HUES6 (cell line): ENCODE measurements around the gene PLXNA4.

ENCODE experiments used
- H3K27ac ChIP-seq: 2 replicates; pipeline ENCODE4 v1.7.0; 2013; ENCODE audit warnings: low read depth, mild to moderate bottlenecking, low read length, inconsistent platforms
- H3K27me3 ChIP-seq: 2 replicates; pipeline ENCODE4 v1.6.1; 2013; ENCODE audit warnings: low read length; ENCODE audit not compliant: control insufficient read depth, insufficient read depth
- H3K36me3 ChIP-seq: 2 replicates; pipeline ENCODE4 v1.6.1; 2013; ENCODE audit warnings: low read length; ENCODE audit not compliant: control insufficient read depth, insufficient read depth
- H3K4me1 ChIP-seq: 2 replicates; pipeline ENCODE4 v1.6.1; 2013; ENCODE audit warnings: low read length; ENCODE audit not compliant: control insufficient read depth, insufficient read depth
- H3K4me3 ChIP-seq: 2 replicates; pipeline ENCODE4 v1.5.1; 2013; ENCODE audit warnings: low read depth, low read length
- H3K9ac ChIP-seq: one replicate; pipeline ENCODE4 v1.6.1; 2013; ENCODE audit warnings: mild to moderate bottlenecking, low read length
- H3K9me3 ChIP-seq: 2 replicates; pipeline ENCODE4 v1.6.1; 2013; ENCODE audit warnings: low read depth, low read length; ENCODE audit not compliant: control insufficient read depth, insufficient read depth

PLXNA4 gene

GRCh38 chr7:132499487-132499886 is 76.8 kb downstream of the PLXNA4 start:
- H3K27ac ChIP-seq: no peak overlapping the region
- H3K36me3 ChIP-seq: no peaks in the 10 kb centered on the region
- H3K27me3 ChIP-seq: peaks cover 4% of the 10 kb centered on the region; the same call in 1 of the 2 replicates
- no peak overlapping the region for H3K4me3 ChIP-seq
- H3K9ac ChIP-seq: no peak overlapping the region
- no peaks in the 10 kb centered on the region for H3K4me1 ChIP-seq
- no peaks in the 10 kb centered on the region for H3K9me3 ChIP-seq

GRCh38 chr7:132499065-132499464 is 77.2 kb downstream of the PLXNA4 start:
- no peaks in the 10 kb centered on the region for H3K4me1 ChIP-seq
- no peak overlapping the region for H3K4me3 ChIP-seq
- H3K9me3 ChIP-seq: no peaks in the 10 kb centered on the region
- no peak overlapping the region for H3K9ac ChIP-seq
- peaks cover 4% of the 10 kb centered on the region; the same call in 1 of the 2 replicates for H3K27me3 ChIP-seq
- H3K36me3 ChIP-seq: no peaks in the 10 kb centered on the region
- H3K27ac ChIP-seq: no peak overlapping the region

GRCh38 chr7:132498319-132498718 is 78.0 kb downstream of the PLXNA4 start:
- Histone ChIP-seq H3K4me3 (no peak overlapping the region), H3K27me3 (peaks cover 4% of the 10 kb centered on the region; the same call in 1 of the 2 replicates), H3K27ac (no peak overlapping the region), H3K36me3 (no peaks in the 10 kb centered on the region), H3K4me1 (no peaks in the 10 kb centered on the region), H3K9me3 (no peaks in the 10 kb centered on the region), H3K9ac (no peak overlapping the region)

DNA sequence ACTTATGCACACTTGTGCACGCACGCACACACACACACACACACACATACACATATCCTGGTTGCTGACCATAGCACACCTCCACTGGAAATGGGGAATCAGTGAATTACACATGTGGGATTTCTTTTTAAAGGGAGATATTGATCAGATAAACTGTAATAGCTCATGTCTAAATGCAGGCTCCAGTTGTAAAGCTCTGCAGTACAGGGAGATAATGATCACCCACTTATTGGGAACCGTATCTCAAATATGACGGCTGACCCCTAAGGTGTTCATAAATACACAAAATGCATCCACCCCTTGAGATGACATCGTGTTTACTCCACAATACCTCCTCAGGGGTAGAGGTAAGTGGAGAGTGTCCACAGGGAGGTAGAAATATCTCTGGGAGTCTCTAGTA is 79.2 kb downstream of the PLXNA4 start:
- no peak overlapping the region for H3K4me3 ChIP-seq
- no peaks in the 10 kb centered on the region for H3K9me3 ChIP-seq
- no peak overlapping the region for H3K9ac ChIP-seq
- no peaks in the 10 kb centered on the region for H3K36me3 ChIP-seq
- H3K27me3 ChIP-seq: no peaks in the 10 kb centered on the region
- no peaks in the 10 kb centered on the region for H3K4me1 ChIP-seq
- H3K27ac ChIP-seq: no peak overlapping the region

DNA sequence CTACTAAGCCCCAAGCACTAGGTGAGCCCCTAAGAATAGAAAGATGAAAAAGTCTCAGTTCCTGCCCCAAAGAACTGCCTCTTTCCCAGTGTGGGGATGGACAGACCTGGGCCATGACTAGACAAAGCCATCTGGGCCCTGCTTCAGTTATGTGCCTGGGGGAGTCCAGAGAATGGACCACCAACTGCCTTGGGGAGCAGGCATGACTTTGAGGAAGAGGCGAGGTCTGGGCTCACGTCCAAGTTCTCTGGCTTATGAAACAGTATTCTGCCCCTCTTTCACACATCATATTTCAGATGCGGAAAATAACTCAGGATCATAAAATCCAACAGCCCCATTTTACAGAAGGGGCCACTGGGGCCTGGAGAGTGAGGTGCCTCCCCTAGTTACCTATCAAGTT is 80.3 kb downstream of the PLXNA4 start:
- no peak overlapping the region for H3K4me3 ChIP-seq
- H3K36me3 ChIP-seq: no peaks in the 10 kb centered on the region
- H3K9ac ChIP-seq: no peak overlapping the region

GRCh38 chr7:132494474-132494873 is 81.8 kb downstream of the PLXNA4 start:
- H3K36me3 ChIP-seq: no peaks in the 10 kb centered on the region
- H3K4me3 ChIP-seq: no peak overlapping the region
- H3K9ac ChIP-seq: no peak overlapping the region
- H3K4me1 ChIP-seq: no peaks in the 10 kb centered on the region
- no peaks in the 10 kb centered on the region for H3K9me3 ChIP-seq
- no peak overlapping the region for H3K27ac ChIP-seq
- H3K27me3 ChIP-seq: no peaks in the 10 kb centered on the region

More for the DNA sequence above, 80.3 kb downstream of the PLXNA4 start:
- H3K27ac ChIP-seq: no peak overlapping the region
- no peaks in the 10 kb centered on the region for H3K4me1 ChIP-seq
- no peaks in the 10 kb centered on the region for H3K9me3 ChIP-seq
- no peaks in the 10 kb centered on the region for H3K27me3 ChIP-seq

GRCh38 chr7:132492823-132493445 is 83.3 kb downstream of the PLXNA4 start:
- Histone ChIP-seq H3K4me1 (no peaks in the 10 kb centered on the region), H3K4me3 (no peak overlapping the region), H3K9ac (no peak overlapping the region), H3K36me3 (no peaks in the 10 kb centered on the region), H3K9me3 (no peaks in the 10 kb centered on the region), H3K27me3 (no peaks in the 10 kb centered on the region), H3K27ac (no peak overlapping the region)

GRCh38 chr7:132491391-132491945 is 84.8 kb downstream of the PLXNA4 start:
- H3K4me1 ChIP-seq: no peaks in the 10 kb centered on the region; the same call in 1 of the 2 replicates
- H3K36me3 ChIP-seq: no peaks in the 10 kb centered on the region
- no peak overlapping the region for H3K4me3 ChIP-seq
- no peak overlapping the region for H3K9ac ChIP-seq
- H3K9me3 ChIP-seq: no peaks in the 10 kb centered on the region
- no peaks in the 10 kb centered on the region for H3K27me3 ChIP-seq
- H3K27ac ChIP-seq: no peak overlapping the region

GRCh38 chr7:132490474-132490873 is 85.8 kb downstream of the PLXNA4 start:
- no peaks in the 10 kb centered on the region; the same call in 1 of the 2 replicates for H3K4me1 ChIP-seq
- no peak overlapping the region for H3K27ac ChIP-seq
- no peaks in the 10 kb centered on the region for H3K9me3 ChIP-seq
- no peaks in the 10 kb centered on the region for H3K36me3 ChIP-seq
- H3K4me3 ChIP-seq: no peak overlapping the region
- no peak overlapping the region for H3K9ac ChIP-seq
- no peaks in the 10 kb centered on the region for H3K27me3 ChIP-seq

- Histone ChIP-seq H3K4me1 (no peaks in the 10 kb centered on the region; the same call in 1 of the 2 replicates), H3K9me3 (no peaks in the 10 kb centered on the region), H3K27ac (no peak overlapping the region), H3K27me3 (no peaks in the 10 kb centered on the region), H3K36me3 (no peaks in the 10 kb centered on the region), H3K9ac (no peak overlapping the region), H3K4me3 (no peak overlapping the region)
Measured at GRCh38 chr7:132489776-132490237, 86.5 kb downstream of the PLXNA4 start.

- no peak overlapping the region for H3K27ac ChIP-seq
- H3K9me3 ChIP-seq: no peaks in the 10 kb centered on the region
- H3K4me1 ChIP-seq: no peaks in the 10 kb centered on the region; the same call in 1 of the 2 replicates
- H3K9ac ChIP-seq: no peak overlapping the region
- no peak overlapping the region for H3K4me3 ChIP-seq
- no peaks in the 10 kb centered on the region for H3K27me3 ChIP-seq
- no peaks in the 10 kb centered on the region for H3K36me3 ChIP-seq
Measured at GRCh38 chr7:132488634-132489302, 87.5 kb downstream of the PLXNA4 start.
